Hepatocyte (in vitro differentiated cells): ENCODE measurements around the gene FNDC1.

Experiments used
- EZH2 ChIP-seq: fragments of 200-600 bp; sonication (generic); IDR thresholded peaks from 2 replicates; pipeline ENCODE4 v1.6.1; 2016; ENCODE audit warnings: antibody characterized with exemption, mild to moderate bottlenecking, borderline replicate concordance
- EZH2phosphoT487 ChIP-seq: fragments of 200-600 bp; sonication (generic); IDR thresholded peaks from one replicate; pipeline ENCODE4 v1.6.1; 2018; ENCODE audit warnings: antibody characterized with exemption, mild to moderate bottlenecking, low read depth, moderate library complexity; ENCODE audit not compliant: unreplicated experiment, severe bottlenecking
- TF ChIP-seq, protein P1 (sequence below): fragments of 200-600 bp; sonication (generic); IDR thresholded peaks from 2 replicates; pipeline ENCODE4 v1.5.1; 2016; ENCODE audit warnings: antibody characterized with exemption, mild to moderate bottlenecking; ENCODE audit not compliant: poor library complexity

DNA sequence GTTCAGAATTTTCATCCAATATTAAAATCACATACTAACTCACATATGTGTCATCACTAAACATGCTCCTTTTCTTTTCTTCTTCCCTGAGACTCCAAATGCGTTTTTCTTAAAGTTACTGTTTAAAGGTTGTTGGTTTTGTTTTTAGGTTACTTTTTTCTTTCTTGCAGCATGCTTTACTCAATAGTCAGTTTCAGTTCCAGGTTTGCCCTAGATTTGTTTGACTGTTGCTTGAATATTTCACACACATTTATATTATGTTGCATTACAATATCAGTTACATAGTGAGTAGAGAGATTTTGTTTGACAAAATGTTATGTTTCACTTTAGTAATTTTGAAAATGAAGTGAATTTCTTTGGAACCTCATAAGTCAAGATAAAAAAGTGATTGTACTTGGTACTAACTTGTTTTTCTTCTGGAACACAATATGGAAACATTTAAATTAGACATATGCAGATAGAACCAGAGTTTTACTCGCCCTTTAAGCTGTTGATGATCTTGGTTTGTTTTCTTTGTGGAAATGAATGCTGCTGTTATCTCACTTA, 27.3 kb downstream of the FNDC1 start:
- TF ChIP-seq, protein P1, sequence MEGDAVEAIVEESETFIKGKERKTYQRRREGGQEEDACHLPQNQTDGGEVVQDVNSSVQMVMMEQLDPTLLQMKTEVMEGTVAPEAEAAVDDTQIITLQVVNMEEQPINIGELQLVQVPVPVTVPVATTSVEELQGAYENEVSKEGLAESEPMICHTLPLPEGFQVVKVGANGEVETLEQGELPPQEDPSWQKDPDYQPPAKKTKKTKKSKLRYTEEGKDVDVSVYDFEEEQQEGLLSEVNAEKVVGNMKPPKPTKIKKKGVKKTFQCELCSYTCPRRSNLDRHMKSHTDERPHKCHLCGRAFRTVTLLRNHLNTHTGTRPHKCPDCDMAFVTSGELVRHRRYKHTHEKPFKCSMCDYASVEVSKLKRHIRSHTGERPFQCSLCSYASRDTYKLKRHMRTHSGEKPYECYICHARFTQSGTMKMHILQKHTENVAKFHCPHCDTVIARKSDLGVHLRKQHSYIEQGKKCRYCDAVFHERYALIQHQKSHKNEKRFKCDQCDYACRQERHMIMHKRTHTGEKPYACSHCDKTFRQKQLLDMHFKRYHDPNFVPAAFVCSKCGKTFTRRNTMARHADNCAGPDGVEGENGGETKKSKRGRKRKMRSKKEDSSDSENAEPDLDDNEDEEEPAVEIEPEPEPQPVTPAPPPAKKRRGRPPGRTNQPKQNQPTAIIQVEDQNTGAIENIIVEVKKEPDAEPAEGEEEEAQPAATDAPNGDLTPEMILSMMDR: no peak
- TF ChIP-seq EZH2: no peak
- no peak for TF ChIP-seq EZH2phosphoT487
